22Rv1 (cell line): ENCODE measurements around the gene STAC.

ENCODE experiments used
- ZFX ChIP-seq: fragments of 450-650 bp; IDR thresholded peaks from 2 replicates; pipeline ENCODE4 v1.6.1; 2017; ENCODE audit warnings: antibody characterized with exemption, borderline replicate concordance
- TF ChIP-seq, protein P1 (sequence below): fragments of 450-650 bp; IDR thresholded peaks from 2 replicates; pipeline ENCODE4 v1.5.1; 2017; ENCODE audit warnings: mild to moderate bottlenecking

GRCh38 chr3:36455406-36455805 lies 75.1 kb downstream of the STAC start:
- TF ChIP-seq, protein P1, sequence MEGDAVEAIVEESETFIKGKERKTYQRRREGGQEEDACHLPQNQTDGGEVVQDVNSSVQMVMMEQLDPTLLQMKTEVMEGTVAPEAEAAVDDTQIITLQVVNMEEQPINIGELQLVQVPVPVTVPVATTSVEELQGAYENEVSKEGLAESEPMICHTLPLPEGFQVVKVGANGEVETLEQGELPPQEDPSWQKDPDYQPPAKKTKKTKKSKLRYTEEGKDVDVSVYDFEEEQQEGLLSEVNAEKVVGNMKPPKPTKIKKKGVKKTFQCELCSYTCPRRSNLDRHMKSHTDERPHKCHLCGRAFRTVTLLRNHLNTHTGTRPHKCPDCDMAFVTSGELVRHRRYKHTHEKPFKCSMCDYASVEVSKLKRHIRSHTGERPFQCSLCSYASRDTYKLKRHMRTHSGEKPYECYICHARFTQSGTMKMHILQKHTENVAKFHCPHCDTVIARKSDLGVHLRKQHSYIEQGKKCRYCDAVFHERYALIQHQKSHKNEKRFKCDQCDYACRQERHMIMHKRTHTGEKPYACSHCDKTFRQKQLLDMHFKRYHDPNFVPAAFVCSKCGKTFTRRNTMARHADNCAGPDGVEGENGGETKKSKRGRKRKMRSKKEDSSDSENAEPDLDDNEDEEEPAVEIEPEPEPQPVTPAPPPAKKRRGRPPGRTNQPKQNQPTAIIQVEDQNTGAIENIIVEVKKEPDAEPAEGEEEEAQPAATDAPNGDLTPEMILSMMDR: no peak
- TF ChIP-seq ZFX: no peak
